GM19238 (cell line): ENCODE data around the gene ANKRD9.

ENCODE experiments used
- DNase-seq: peaks from one replicate; pipeline ENCODE4 v3.0.0; 2011; ENCODE audit warnings: low spot score; ENCODE audit not compliant: insufficient read length

ANKRD9 gene

DNA sequence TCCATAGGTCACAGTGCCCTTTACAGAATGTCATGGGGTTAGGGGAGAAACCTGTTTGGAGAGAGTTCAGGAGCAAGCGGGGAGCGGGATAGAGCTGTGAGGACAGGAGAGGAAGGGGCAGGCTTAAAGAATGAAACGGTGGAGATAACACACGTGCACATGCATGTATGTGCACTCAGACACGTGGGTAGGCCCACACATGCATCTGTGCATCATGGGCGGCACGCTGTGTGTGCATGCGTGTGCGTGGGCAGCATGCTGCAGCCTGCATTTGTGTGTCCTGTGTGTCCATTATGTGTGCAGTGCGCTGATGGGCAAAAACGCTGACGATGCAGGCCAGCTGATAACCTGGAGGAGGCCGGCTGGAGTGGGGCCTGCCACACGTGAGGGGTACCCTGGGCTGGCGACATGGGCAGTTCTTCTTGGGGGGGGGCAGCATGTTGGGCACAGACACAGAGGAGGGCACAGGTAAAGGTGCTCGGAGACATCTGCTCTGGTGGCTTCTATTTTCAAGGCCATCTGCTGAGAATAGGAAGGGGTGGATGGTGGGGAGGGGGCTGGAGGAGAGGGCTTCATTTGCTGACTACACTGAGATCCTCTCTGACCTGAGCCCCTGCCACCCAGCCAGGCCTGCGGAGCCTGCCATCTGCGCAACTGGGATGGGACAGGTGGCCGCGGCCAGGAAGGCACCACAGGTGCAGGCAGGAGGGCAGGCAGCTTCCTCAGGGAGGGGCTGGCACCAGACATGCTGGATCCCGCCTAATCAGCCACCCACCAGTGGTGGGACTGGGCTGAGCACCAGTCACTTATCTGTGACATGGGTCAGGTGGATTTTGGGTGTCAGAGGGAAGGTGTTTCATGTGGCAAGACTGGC is 4.6 kb upstream of the ANKRD9 start:
- no peak for DNase-seq

GRCh38 chr14:102512793-102513300 is 3.3 kb upstream of the ANKRD9 start:
- DNase-seq = no peak

DNA sequence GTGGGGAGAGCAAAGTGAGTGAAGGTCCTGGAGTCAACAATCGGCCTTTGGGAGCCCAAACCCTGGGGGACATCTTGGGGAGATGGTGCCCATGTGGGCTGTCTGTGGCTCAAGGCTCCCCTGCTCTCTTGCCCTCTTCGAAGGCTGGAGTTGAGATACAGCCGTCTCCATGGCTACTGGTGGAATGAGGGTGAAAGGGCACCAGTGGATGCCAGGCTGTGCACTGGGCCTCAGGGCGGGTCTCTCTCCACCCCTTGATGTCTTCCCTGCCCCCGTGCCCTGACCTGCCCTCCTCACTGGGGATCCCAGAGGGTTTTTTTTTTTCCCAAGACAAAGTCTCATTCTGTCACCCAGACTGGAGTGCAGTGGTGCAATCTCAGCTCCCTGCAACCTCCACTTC is 2.0 kb upstream of the ANKRD9 start:
- DNase-seq = no peak

GRCh38 chr14:102510616-102511520 is 1.3 kb upstream of the ANKRD9 start:
- DNase-seq = no peak

DNA sequence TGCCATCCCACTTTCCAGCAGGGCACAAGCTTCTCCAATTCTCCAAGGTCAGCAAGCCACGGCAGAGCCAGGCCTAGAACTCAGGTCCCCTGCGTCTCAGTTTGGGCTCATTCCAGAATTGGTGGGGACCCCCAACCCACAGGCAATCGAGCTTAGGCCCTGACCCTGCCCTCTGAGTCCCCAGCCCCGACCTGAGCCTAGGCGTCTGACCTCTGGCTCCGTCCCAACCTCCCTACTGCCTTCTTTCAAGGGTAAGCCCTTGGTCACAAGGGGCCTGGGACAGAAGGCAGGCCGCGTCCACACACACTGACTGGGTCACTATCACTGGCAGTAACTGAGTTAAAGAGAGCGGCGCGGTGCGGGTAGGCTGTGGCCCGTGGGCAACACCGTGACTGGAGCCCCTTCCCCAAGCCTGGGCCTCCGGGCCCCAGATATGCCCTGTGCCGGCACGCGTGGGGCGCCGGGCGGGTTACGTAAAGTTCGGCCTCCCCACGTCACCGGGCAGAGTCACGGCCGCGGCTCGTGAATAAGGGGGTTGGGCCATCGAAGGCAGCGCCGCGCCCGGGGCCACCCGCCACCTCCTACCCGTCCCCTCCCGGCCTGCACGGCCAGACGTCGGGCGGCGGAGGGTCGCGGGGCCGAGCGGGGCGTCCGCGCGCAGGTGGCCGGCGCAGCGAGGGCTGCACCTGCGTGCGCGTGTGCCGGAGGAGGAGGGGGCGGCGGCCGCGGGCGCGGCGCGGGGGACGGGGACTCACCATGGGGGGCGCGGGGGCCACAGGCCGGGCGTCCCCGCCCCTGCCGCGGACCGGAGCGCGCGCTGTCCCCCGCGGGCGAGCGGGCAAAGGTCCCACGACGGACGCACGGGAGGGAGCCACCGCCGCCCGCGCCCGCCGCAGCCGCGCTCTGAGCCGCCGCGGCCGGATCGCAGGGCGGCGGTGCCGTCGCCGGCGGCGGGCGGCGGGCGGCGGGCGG is 516 bp downstream of the ANKRD9 start:
- no peak for DNase-seq

GRCh38 chr14:102508410-102508773 is 1.2 kb downstream of the ANKRD9 start:
- DNase-seq = no peak

GRCh38 chr14:102507857-102508312 is 1.7 kb downstream of the ANKRD9 start:
- no peak for DNase-seq

- no peak for DNase-seq
These were observed 2.3 kb downstream of the ANKRD9 start for GRCh38 chr14:102507081-102507856.

- DNase-seq = no peak
These were observed 3.0 kb downstream of the ANKRD9 start for GRCh38 chr14:102506626-102506925.

GRCh38 chr14:102505775-102506625 is 3.6 kb downstream of the ANKRD9 start:
- DNase-seq = no peak

DNA sequence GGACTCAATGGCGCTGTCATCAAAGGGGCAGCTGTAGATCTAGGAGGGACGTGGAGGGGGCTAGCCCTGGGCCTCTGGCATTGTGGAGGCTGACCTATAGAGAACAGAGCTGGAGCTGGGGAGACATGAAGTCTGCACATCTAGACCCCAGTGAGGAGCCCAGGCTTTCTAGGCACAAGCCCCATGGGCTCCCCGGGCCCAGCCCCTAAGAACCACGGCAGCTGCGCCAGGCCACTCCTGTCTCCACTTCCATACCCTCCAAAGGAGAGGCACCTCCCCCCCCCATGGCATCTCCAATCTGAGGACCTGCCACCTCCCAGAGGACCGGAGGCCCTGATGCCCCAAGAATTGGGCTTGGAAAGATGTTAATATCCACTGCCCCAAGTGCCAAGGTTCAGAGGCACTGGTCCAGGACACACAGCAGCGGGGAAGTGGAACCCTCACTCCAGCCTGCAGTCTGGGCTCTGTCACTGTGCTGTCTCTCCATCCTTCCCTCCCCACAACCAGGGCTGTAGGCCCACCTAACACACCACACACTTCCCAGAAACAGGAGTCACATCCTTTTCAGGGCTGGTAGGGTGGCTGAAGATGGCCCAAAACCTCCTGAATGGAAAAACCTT is 4.5 kb downstream of the ANKRD9 start:
- DNase-seq = no peak

GRCh38 chr14:102504328-102504999 is 5.1 kb downstream of the ANKRD9 start:
- DNase-seq = no peak

DNA sequence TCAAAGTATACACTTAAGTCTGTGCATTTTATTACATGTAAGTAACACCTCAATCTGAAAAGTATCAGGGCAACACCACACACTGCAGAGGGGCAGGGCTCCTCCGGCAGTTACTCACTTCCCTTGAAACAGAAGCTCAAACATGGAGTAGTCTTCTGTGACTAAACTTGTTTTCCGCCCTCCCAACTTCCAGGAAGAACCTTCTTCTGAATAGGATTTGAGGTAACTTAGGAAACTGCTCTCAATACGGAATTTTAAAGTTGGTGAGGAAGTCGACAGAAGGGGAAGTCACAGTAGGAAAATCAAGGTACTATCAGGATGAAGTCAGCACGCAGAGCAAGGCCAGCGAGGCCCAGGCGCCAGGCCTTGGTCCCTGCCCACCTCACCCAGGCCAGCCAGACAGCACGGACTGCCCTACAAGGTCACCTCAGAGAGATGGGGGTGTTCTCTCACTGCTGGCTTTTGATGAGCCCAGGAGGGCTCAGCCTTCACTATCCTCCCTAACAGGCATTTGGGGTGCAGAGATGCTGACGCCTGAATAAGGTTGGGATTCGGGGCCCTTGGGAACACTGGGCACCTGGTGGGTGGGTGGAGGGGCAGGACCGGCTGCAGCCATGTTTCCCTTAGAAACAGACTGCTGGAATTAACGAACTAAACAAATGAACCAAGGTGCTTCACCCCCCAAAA is 5.8 kb downstream of the ANKRD9 start:
- no peak for DNase-seq

- DNase-seq = no peak
These were observed 7.0 kb downstream of the ANKRD9 start for GRCh38 chr14:102502571-102502970.

- no peak for DNase-seq
These were observed 7.7 kb downstream of the ANKRD9 start for GRCh38 chr14:102501751-102502315.

GRCh38 chr14:102500713-102501112 is 8.9 kb downstream of the ANKRD9 start:
- DNase-seq = no peak

DNA sequence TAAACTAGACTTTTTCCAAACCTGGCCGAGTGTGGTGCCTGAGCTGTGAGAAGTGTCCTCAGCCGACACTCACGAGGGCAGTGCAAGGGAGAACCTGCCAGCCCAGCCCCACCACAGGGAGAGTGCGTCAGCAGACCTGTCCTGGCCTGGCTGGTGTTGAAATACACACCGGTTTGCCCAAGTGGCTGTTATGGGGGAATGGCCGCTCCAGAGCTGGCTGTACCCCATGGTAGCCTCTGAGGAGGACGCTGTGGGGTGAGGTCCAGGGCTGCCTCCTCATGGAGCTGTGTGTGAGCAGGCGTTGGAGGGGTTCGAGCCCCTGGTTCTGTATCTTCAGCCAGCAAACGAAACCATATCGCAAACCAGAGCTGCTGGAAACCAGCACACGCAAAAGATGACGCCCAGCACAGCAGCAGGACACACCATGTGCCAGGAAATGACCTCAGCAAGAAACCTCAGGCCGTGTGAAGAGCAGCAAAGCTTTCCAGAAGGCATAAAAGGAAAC is 9.4 kb downstream of the ANKRD9 start:
- no peak for DNase-seq
